Pulmonary artery endothelial cell (primary cell): ENCODE results near the gene CCDC149. TPM values are rescaled to one million over a fixed set of nuclear protein-coding genes. Genes with fewer than 3 reads are reported as not detected.
"Not testable (repeated sequence)": the region's sequence is repeated elsewhere in the genome, so short reads cannot be mapped to it uniquely, and the experiment has no call there.

Experiments used
- DNase-seq: peaks from one replicate; pipeline ENCODE4 v3.0.0-alpha.2; 2011; ENCODE audit warnings: low read depth, low spot score
- total RNA-seq: library from RNA; depleted of rRNA; stranded (reverse); fragments of >200 nt; gene quantifications from 2 replicates; pipeline ENCODE4 v1.2.3, GENCODE V29; 2014

The CCDC149 gene
- total RNA-seq, 1 donor from 2014 or later: 11.1 TPM

GRCh38 chr4:24917076-24917856 lies 4.4 kb upstream of the CCDC149 start:
- DNase-seq: no peak

- no peak for DNase-seq
Observed at GRCh38 chr4:24915121-24915922, 2.5 kb upstream of the CCDC149 start.

GRCh38 chr4:24914460-24914859 lies 1.6 kb upstream of the CCDC149 start:
- DNase-seq: no peak

- DNase-seq: no peak
Observed at GRCh38 chr4:24913119-24913485, 260 bp upstream of the CCDC149 start.

GRCh38 chr4:24910499-24910898 lies 2.3 kb downstream of the CCDC149 start:
- DNase-seq: no peak

GRCh38 chr4:24909606-24910005 lies 3.2 kb downstream of the CCDC149 start:
- DNase-seq: not testable (repeated sequence)

- DNase-seq: no peak
Observed at GRCh38 chr4:24897639-24898038, 15.2 kb downstream of the CCDC149 start.

GRCh38 chr4:24896977-24897376 lies 15.9 kb downstream of the CCDC149 start:
- DNase-seq: no peak

GRCh38 chr4:24896056-24896455 lies 16.8 kb downstream of the CCDC149 start:
- no peak for DNase-seq

GRCh38 chr4:24895461-24895860 lies 17.4 kb downstream of the CCDC149 start:
- DNase-seq: no peak

- DNase-seq: no peak
Observed at GRCh38 chr4:24894846-24895245, 18.0 kb downstream of the CCDC149 start.

- no peak for DNase-seq
Observed at GRCh38 chr4:24894243-24894642, 18.6 kb downstream of the CCDC149 start.

- no peak for DNase-seq
Observed at GRCh38 chr4:24892778-24893177, 20.1 kb downstream of the CCDC149 start.

- DNase-seq: no peak
Observed at GRCh38 chr4:24892278-24892677, 20.6 kb downstream of the CCDC149 start.

- no peak for DNase-seq
Observed at GRCh38 chr4:24890561-24891126, 22.2 kb downstream of the CCDC149 start.

- DNase-seq: no peak
Observed at GRCh38 chr4:24889991-24890390, 22.9 kb downstream of the CCDC149 start.

- DNase-seq: no peak
Observed at GRCh38 chr4:24888475-24889344, 24.1 kb downstream of the CCDC149 start.

- DNase-seq: no peak
Observed at GRCh38 chr4:24887881-24888430, 24.9 kb downstream of the CCDC149 start.

- no peak for DNase-seq
Observed at GRCh38 chr4:24886596-24886995, 26.2 kb downstream of the CCDC149 start.

GRCh38 chr4:24885342-24885741 lies 27.5 kb downstream of the CCDC149 start:
- DNase-seq: no peak

- no peak for DNase-seq
Observed at GRCh38 chr4:24884902-24885301, 27.9 kb downstream of the CCDC149 start.
